ENCODE results near the gene BRI3.

DNA sequence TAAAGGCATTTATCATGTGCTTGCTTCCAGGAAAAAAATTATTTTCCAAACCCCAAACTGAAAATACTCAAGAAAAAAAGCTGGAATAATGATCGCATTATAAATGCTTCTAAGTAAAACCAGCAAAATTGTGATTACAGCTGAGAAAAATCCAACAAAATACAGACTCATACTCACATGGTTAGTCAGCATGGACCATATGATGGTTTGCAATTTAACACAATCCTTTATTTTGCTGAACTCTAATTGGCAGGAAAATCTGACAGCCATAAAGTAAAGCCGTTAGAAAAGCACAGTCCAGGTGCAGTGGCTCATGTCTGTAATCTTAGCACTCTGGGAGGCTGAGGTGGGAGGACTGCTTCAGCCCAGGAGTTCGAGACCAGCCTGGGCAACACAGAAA, 59.6 kb downstream of the BRI3 start:
- TF ChIP-seq, protein P1, sequence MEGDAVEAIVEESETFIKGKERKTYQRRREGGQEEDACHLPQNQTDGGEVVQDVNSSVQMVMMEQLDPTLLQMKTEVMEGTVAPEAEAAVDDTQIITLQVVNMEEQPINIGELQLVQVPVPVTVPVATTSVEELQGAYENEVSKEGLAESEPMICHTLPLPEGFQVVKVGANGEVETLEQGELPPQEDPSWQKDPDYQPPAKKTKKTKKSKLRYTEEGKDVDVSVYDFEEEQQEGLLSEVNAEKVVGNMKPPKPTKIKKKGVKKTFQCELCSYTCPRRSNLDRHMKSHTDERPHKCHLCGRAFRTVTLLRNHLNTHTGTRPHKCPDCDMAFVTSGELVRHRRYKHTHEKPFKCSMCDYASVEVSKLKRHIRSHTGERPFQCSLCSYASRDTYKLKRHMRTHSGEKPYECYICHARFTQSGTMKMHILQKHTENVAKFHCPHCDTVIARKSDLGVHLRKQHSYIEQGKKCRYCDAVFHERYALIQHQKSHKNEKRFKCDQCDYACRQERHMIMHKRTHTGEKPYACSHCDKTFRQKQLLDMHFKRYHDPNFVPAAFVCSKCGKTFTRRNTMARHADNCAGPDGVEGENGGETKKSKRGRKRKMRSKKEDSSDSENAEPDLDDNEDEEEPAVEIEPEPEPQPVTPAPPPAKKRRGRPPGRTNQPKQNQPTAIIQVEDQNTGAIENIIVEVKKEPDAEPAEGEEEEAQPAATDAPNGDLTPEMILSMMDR (IDR thresholded peaks at IDR 0.05): no peak
- TF ChIP-seq POLR2AphosphoS5 (IDR thresholded peaks at IDR 0.05): no peak
